ENCODE results near the gene ZNF566. TPM values are rescaled to one million over a fixed set of nuclear protein-coding genes. Genes with fewer than 3 reads are reported as not detected.

ZNF566 gene
- polyA plus RNA-seq, 1 of the 3 experiments (the other 2 are of a cell fraction) = 1.7 TPM

DNA sequence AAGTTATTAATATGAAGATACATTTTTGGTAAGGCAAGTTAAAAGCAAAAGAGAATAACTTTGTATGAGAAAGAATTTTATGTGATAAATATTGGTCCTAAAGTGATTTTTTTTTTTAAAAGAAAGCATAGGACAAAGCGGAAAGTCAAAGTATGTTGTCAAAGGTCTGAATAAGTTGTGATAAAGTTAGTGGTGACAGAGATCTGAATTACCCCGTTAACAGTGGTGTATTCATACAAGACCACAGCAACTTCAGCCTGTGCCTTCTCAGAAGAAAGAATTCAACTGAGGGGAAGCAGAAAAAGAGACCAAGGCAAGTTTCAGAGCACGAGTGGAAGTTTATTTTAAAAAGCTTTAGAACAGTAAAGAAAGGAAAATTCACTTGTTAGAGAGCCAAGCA is 19.0 kb upstream of the ZNF566 start (continued):
- no peak for TF ChIP-seq TCF12 (IDR thresholded peaks at IDR 0.05)
- TF ChIP-seq RFX5 (IDR thresholded peaks at IDR 0.05; ENCODE audit: low read length) = no peak
- TF ChIP-seq RAD21 (IDR thresholded peaks at IDR 0.05; ENCODE audit: low read length) = no peak

DNA sequence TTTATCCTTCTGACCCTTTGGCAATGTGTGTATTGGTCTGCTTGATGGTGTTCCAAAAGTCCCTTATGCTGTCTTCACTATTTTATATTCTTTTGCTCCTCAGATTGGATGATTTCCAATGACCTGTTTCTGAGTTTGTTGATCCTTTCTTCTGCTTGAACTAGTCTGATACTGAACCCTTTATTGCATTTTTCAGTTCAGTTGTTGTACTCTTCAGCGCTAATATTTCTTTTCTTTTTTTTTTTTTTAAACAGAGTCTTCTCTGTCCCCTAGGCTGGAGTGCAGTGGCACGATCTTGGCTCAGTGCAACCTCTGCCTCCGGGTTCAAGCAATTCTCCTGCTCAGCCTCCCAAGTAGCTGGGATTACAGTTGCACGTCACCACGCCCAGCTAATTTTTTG is 12.6 kb upstream of the ZNF566 start:
- Histone ChIP-seq H3K36me3 (replicated peaks in 1 of 2; ENCODE audit: control insufficient read depth in 1 of 2, insufficient read depth in 2 of 2, low read length in 1 of 2) (no peaks in the 10 kb centered on the region), H3K9me2 (no peaks in the 10 kb centered on the region), H3K27ac (ENCODE audit: low read depth in 2 of 2, low read length in 1 of 2) (no peak overlapping the region), H3F3A (replicated peaks; ENCODE audit: insufficient read depth) (no peaks in the 10 kb centered on the region), H3K79me2 (ENCODE audit: insufficient read depth) (no peaks in the 10 kb centered on the region), H3K4me1 (ENCODE audit: control insufficient read depth in 1 of 2, insufficient read depth in 2 of 2, low read depth in 1 of 2, low read length in 1 of 2) (no peaks in the 10 kb centered on the region), H4K20me1 (ENCODE audit: insufficient read depth) (no peaks in the 10 kb centered on the region), H3K9me3 (peaks cover 5% of the 10 kb centered on the region), H3K27me3 (ENCODE audit: insufficient read depth) (no peaks in the 10 kb centered on the region), H3K4me2 (no peak overlapping the region), H2AFZ (ENCODE audit: low read depth) (no peak overlapping the region), H3K9ac (no peak overlapping the region), H3K4me3 (ENCODE audit: low read depth in 2 of 2, low read length in 1 of 2) (no peak overlapping the region)
- WGBS (ENCODE audit: low lambda C conversion rate) = 48% methylated on average over 5 of the region's 5 CpGs
- TF ChIP-seq MEF2A (IDR thresholded peaks at IDR 0.05; ENCODE audit: borderline replicate concordance, low read depth) (no peak), NRF1 (IDR thresholded peaks at IDR 0.05; ENCODE audit: low read depth, low read length) (no peak), RCOR1 (IDR thresholded peaks at IDR 0.05; ENCODE audit: low read length) (no peak), EZH2phosphoT487 (IDR thresholded peaks at IDR 0.05; ENCODE audit: borderline replicate concordance, low read depth) (no peak), GABPA (IDR thresholded peaks at IDR 0.05; ENCODE audit: low read depth) (no peak), POLR2AphosphoS5 (IDR thresholded peaks at IDR 0.05; ENCODE audit: low read depth, low read length) (no peak), FOXJ3 (CRISPR knock-in tag; IDR thresholded peaks at IDR 0.05) (no peak), GATA2 (CRISPR knock-in tag; IDR thresholded peaks at IDR 0.05) (no peak), TCF12 (IDR thresholded peaks at IDR 0.05) (no peak), JUND (IDR thresholded peaks at IDR 0.05) (no peak), FOSL2 (IDR thresholded peaks at IDR 0.05; ENCODE audit: borderline replicate concordance, low read depth) (no peak), SMC3 (IDR thresholded peaks at IDR 0.05; ENCODE audit: low read depth, low read length) (no peak), RXRA (IDR thresholded peaks at IDR 0.05; ENCODE audit: borderline replicate concordance, low read depth) (no peak), RAD21 (IDR thresholded peaks at IDR 0.05; ENCODE audit: low read length) (no peak)
- TF ChIP-seq, protein P1, sequence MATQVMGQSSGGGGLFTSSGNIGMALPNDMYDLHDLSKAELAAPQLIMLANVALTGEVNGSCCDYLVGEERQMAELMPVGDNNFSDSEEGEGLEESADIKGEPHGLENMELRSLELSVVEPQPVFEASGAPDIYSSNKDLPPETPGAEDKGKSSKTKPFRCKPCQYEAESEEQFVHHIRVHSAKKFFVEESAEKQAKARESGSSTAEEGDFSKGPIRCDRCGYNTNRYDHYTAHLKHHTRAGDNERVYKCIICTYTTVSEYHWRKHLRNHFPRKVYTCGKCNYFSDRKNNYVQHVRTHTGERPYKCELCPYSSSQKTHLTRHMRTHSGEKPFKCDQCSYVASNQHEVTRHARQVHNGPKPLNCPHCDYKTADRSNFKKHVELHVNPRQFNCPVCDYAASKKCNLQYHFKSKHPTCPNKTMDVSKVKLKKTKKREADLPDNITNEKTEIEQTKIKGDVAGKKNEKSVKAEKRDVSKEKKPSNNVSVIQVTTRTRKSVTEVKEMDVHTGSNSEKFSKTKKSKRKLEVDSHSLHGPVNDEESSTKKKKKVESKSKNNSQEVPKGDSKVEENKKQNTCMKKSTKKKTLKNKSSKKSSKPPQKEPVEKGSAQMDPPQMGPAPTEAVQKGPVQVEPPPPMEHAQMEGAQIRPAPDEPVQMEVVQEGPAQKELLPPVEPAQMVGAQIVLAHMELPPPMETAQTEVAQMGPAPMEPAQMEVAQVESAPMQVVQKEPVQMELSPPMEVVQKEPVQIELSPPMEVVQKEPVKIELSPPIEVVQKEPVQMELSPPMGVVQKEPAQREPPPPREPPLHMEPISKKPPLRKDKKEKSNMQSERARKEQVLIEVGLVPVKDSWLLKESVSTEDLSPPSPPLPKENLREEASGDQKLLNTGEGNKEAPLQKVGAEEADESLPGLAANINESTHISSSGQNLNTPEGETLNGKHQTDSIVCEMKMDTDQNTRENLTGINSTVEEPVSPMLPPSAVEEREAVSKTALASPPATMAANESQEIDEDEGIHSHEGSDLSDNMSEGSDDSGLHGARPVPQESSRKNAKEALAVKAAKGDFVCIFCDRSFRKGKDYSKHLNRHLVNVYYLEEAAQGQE (IDR thresholded peaks at IDR 0.05; ENCODE audit: low read depth, low read length) = no peak
- TF ChIP-seq, protein P2, sequence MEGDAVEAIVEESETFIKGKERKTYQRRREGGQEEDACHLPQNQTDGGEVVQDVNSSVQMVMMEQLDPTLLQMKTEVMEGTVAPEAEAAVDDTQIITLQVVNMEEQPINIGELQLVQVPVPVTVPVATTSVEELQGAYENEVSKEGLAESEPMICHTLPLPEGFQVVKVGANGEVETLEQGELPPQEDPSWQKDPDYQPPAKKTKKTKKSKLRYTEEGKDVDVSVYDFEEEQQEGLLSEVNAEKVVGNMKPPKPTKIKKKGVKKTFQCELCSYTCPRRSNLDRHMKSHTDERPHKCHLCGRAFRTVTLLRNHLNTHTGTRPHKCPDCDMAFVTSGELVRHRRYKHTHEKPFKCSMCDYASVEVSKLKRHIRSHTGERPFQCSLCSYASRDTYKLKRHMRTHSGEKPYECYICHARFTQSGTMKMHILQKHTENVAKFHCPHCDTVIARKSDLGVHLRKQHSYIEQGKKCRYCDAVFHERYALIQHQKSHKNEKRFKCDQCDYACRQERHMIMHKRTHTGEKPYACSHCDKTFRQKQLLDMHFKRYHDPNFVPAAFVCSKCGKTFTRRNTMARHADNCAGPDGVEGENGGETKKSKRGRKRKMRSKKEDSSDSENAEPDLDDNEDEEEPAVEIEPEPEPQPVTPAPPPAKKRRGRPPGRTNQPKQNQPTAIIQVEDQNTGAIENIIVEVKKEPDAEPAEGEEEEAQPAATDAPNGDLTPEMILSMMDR (IDR thresholded peaks at IDR 0.05) = no peak
- TF ChIP-seq, protein P3, sequence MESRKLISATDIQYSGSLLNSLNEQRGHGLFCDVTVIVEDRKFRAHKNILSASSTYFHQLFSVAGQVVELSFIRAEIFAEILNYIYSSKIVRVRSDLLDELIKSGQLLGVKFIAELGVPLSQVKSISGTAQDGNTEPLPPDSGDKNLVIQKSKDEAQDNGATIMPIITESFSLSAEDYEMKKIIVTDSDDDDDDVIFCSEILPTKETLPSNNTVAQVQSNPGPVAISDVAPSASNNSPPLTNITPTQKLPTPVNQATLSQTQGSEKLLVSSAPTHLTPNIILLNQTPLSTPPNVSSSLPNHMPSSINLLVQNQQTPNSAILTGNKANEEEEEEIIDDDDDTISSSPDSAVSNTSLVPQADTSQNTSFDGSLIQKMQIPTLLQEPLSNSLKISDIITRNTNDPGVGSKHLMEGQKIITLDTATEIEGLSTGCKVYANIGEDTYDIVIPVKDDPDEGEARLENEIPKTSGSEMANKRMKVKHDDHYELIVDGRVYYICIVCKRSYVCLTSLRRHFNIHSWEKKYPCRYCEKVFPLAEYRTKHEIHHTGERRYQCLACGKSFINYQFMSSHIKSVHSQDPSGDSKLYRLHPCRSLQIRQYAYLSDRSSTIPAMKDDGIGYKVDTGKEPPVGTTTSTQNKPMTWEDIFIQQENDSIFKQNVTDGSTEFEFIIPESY (IDR thresholded peaks at IDR 0.05; ENCODE audit: borderline replicate concordance, low read depth) = no peak
- TF ChIP-seq, protein P4, sequence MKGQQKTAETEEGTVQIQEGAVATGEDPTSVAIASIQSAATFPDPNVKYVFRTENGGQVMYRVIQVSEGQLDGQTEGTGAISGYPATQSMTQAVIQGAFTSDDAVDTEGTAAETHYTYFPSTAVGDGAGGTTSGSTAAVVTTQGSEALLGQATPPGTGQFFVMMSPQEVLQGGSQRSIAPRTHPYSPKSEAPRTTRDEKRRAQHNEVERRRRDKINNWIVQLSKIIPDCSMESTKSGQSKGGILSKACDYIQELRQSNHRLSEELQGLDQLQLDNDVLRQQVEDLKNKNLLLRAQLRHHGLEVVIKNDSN (IDR thresholded peaks at IDR 0.05; ENCODE audit: borderline replicate concordance, low read depth) = no peak
- ChIA-PET CTCF (no interaction called here), POLR2A (no interaction called here)
- DNase-seq = no peak
